IMR-90 (cell line): ENCODE data around the gene ZNF592. TPM values are rescaled to one million over a fixed set of nuclear protein-coding genes. Genes with fewer than 3 reads are reported as not detected.
A peak's percentile ranks its signal among the peaks of the same experiment; 100 is the strongest.

Experiments
- ATAC-seq: fragments of 200-7000 bp; cut with Tn5 transposase; 2 replicates; pipeline ENCODE4 v1.9.1; 2020; ENCODE audit warnings: low read depth, mild to moderate bottlenecking, moderate library complexity
- BruUV-seq: library from RNA; stranded (reverse); fragments of 400-500 nt; replicated peaks from 2 replicates; lab custom pipeline; 2021; lab: Mats Ljungman, UMichigan
- CTCF ChIA-PET: fragments of 300-600 bp; formaldehyde crosslinking; extraction: SDS; loops from one replicate; lab custom pipeline; 2021; ENCODE audit warnings: antibody characterized with exemption; lab: Yijun Ruan, JAX
- POLR2A ChIA-PET: fragments of 300-600 bp; sonication (Branson Sonifier 250); formaldehyde crosslinking; loops from one replicate; lab custom pipeline; 2022; ENCODE audit warnings: antibody characterized with exemption; ENCODE audit not compliant: unreplicated experiment; lab: Charles Lee
- DNase-seq: peaks from one replicate; pipeline ENCODE4 v3.0.0; 2013
- H2AFZ ChIP-seq: replicated peaks from 2 replicates; pipeline ENCODE3; 2013; ENCODE audit warnings: low read length, mild to moderate bottlenecking; ENCODE audit not compliant: poor library complexity
- H2AK5ac ChIP-seq: 2 replicates; pipeline ENCODE4 v1.6.1; 2013; ENCODE audit warnings: low read depth, low read length, inconsistent platforms
- H2AK9ac ChIP-seq: replicated peaks from 2 replicates; pipeline ENCODE3; 2013; ENCODE audit warnings: mild to moderate bottlenecking, low read depth, low read length, moderate library complexity; ENCODE audit not compliant: poor library complexity
- H2BK120ac ChIP-seq: 2 replicates; pipeline ENCODE4 v1.6.1; 2013; ENCODE audit warnings: low read depth, low read length, inconsistent platforms
- H2BK15ac ChIP-seq: 3 replicates; pipeline ENCODE4 v1.6.1; 2013; ENCODE audit warnings: low read depth, low read length, inconsistent platforms
- H2BK20ac ChIP-seq: 2 replicates; pipeline ENCODE4 v1.6.1; 2013; ENCODE audit warnings: low read depth, mild to moderate bottlenecking, inconsistent platforms, low read length, moderate library complexity
- H2BK5ac ChIP-seq: 2 replicates; pipeline ENCODE4 v1.6.1; 2013; ENCODE audit warnings: mild to moderate bottlenecking, low read depth, low read length, inconsistent platforms; ENCODE audit not compliant: poor library complexity, severe bottlenecking
- H3K14ac ChIP-seq: replicated peaks from 2 replicates; pipeline ENCODE4 v1.6.1; 2013; ENCODE audit warnings: low read depth, low read length, inconsistent platforms
- H3K18ac ChIP-seq: 2 replicates; pipeline ENCODE4 v1.6.1; 2013; ENCODE audit warnings: low read depth, low read length, control low read depth
- H3K23ac ChIP-seq: 2 replicates; pipeline ENCODE4 v1.6.1; 2013; ENCODE audit warnings: low read depth, low read length, inconsistent platforms
- H3K27ac ChIP-seq: 2 replicates; pipeline ENCODE4 v1.5.1; 2013; ENCODE audit warnings: mild to moderate bottlenecking, control low read depth, low read length; ENCODE audit not compliant: insufficient read depth
- H3K27me3 ChIP-seq: 2 replicates; pipeline ENCODE4 v1.6.1; 2013; ENCODE audit warnings: low read length; ENCODE audit not compliant: control insufficient read depth, insufficient read depth
- H3K36me3 ChIP-seq: 2 replicates; pipeline ENCODE4 v1.6.1; 2013; ENCODE audit warnings: low read length, mixed read lengths; ENCODE audit not compliant: control insufficient read depth, insufficient read depth
- H3K4ac ChIP-seq: 2 replicates; pipeline ENCODE4 v1.6.1; 2013; ENCODE audit warnings: low read depth, low read length, inconsistent platforms
- H3K4me1 ChIP-seq: 2 replicates; pipeline ENCODE4 v1.6.1; 2013; ENCODE audit warnings: low read length, mixed read lengths; ENCODE audit not compliant: control insufficient read depth, insufficient read depth
- H3K4me2 ChIP-seq: 2 replicates; pipeline ENCODE4 v1.6.1; 2013; ENCODE audit warnings: low read depth, mild to moderate bottlenecking, control low read depth, low read length, moderate library complexity
- H3K4me3 ChIP-seq: 2 replicates; pipeline ENCODE4 v1.5.1; 2013; ENCODE audit warnings: low read depth, mild to moderate bottlenecking, control low read depth, low read length, moderate library complexity; ENCODE audit not compliant: insufficient read depth
- H3K56ac ChIP-seq: 2 replicates; pipeline ENCODE4 v1.6.1; 2013; ENCODE audit warnings: low read length, inconsistent platforms; ENCODE audit not compliant: insufficient read depth; ENCODE audit errors: extremely low read depth
- H3K79me1 ChIP-seq, 2 experiments: 2 replicates each; pipeline ENCODE4 v1.6.1; 2013; ENCODE audit warnings: low read length in 2 of 2, inconsistent platforms in 1 of 2, low read depth in 1 of 2
- H3K9ac ChIP-seq: 2 replicates; pipeline ENCODE4 v1.6.1; 2013; ENCODE audit warnings: low read depth, low read length, control low read depth
- H3K9me1 ChIP-seq: 2 replicates; pipeline ENCODE4 v1.6.1; 2013; ENCODE audit warnings: low read length, inconsistent platforms; ENCODE audit not compliant: insufficient read depth
- H3K9me3 ChIP-seq: 2 replicates; pipeline ENCODE4 v1.6.1; 2013; ENCODE audit warnings: low read length; ENCODE audit not compliant: control insufficient read depth, insufficient read depth
- H4K20me1 ChIP-seq: 2 replicates; pipeline ENCODE4 v1.6.1; 2013; ENCODE audit warnings: low read length, inconsistent platforms; ENCODE audit not compliant: insufficient read depth
- H4K5ac ChIP-seq: 2 replicates; pipeline ENCODE4 v1.6.1; 2013; ENCODE audit warnings: mild to moderate bottlenecking, low read depth, low read length, control low read depth
- H4K8ac ChIP-seq, 2 experiments: 2 replicates each; pipeline ENCODE4 v1.6.1; 2013; ENCODE audit warnings: low read depth in 2 of 2, low read length in 2 of 2, control low read depth in 1 of 2, inconsistent platforms in 1 of 2
- H4K91ac ChIP-seq: 2 replicates; pipeline ENCODE4 v1.6.1; 2013; ENCODE audit warnings: low read depth, low read length, inconsistent platforms; ENCODE audit not compliant: insufficient read depth
- CEBPB ChIP-seq: IDR thresholded peaks from 2 replicates; pipeline ENCODE4 v1.6.1; 2012; ENCODE audit warnings: low read depth, low read length, improper control_type of control experiment
- CHD1 ChIP-seq: IDR thresholded peaks from 2 replicates; pipeline ENCODE4 v1.6.1; 2012; ENCODE audit warnings: low read depth, low read length, improper control_type of control experiment
- FOS ChIP-seq: fragments of 150-350 bp; IDR thresholded peaks from 2 replicates; pipeline ENCODE4 v1.6.1; 2016; ENCODE audit warnings: low read depth, low read length
- MAFK ChIP-seq: IDR thresholded peaks from 2 replicates; pipeline ENCODE4 v1.6.1; 2012; ENCODE audit warnings: low read depth, low read length, improper control_type of control experiment
- NFE2L2 ChIP-seq: fragments of 150-350 bp; IDR thresholded peaks from 2 replicates; pipeline ENCODE4 v1.6.1; 2016; ENCODE audit warnings: low read depth, mild to moderate bottlenecking, low read length
- RFX5 ChIP-seq: IDR thresholded peaks from 2 replicates; pipeline ENCODE4 v1.8.0; 2012; ENCODE audit warnings: low read depth, mild to moderate bottlenecking, low read length, moderate library complexity
- WGBS, 2 experiments: methylation state at CpG; one replicate each; pipeline versions ENCODE4 v1.1.5 to v1.1.7; 2013; ENCODE audit warnings: missing lambda C conversion rate in 2 of 2; ENCODE audit not compliant: insufficient read length in 1 of 2; ENCODE audit errors: extremely low coverage in 2 of 2; 5-methylcytosine and 5-hydroxymethylcytosine counted together
- dilution Hi-C: fragments of 300-500 bp; cut with HindIII; formaldehyde crosslinking; loops from one replicate; pipeline ENCODE4 v1.14.3; 2018; ENCODE audit warnings: low sequenced_read_pairs; ENCODE audit not compliant: unreplicated experiment
- in situ Hi-C: fragments of 300-500 bp; cut with MboI; formaldehyde crosslinking; loops from 3 replicates; pipeline ENCODE4 v1.14.3; 2019; ENCODE audit warnings: low sequenced_read_pairs, inconsistent platforms, mixed read lengths
- intact Hi-C: fragments of 100-400 bp; cut with micrococcal nuclease; formaldehyde crosslinking; loops from 2 replicates; pipeline ENCODE4 v1.10.0; 2022
- polyA plus RNA-seq, 3 experiments: library from polyadenylated mRNA; depleted of rRNA; stranded (reverse); fragments of >200 nt; gene quantifications; 2 replicates each; pipeline ENCODE4 v1.2.3, GENCODE V29; 2012; ENCODE audit warnings: low replicate concordance in 1 of 3
- total RNA-seq: library from RNA; depleted of rRNA; stranded (reverse); fragments of >200 nt; gene quantifications from 2 replicates; pipeline ENCODE4 v1.2.3, GENCODE V29; 2012
- TF ChIP-seq, protein P1 (sequence below): fragments of 150-350 bp; IDR thresholded peaks from 2 replicates; pipeline ENCODE4 v1.6.1; 2017; ENCODE audit warnings: mild to moderate bottlenecking, antibody characterized with exemption, low read length, low read depth
- TF ChIP-seq, protein P2 (sequence below): conservative IDR thresholded peaks from 2 replicates; pipeline ENCODE4 v1.5.1; 2012; ENCODE audit warnings: mild to moderate bottlenecking, low read depth, low read length, improper control_type of control experiment

The ZNF592 gene
- total and polyA plus RNA-seq, 2 of the 4 experiments (the other 2 are of a cell fraction): 4.3 to 10.2 TPM

DNA sequence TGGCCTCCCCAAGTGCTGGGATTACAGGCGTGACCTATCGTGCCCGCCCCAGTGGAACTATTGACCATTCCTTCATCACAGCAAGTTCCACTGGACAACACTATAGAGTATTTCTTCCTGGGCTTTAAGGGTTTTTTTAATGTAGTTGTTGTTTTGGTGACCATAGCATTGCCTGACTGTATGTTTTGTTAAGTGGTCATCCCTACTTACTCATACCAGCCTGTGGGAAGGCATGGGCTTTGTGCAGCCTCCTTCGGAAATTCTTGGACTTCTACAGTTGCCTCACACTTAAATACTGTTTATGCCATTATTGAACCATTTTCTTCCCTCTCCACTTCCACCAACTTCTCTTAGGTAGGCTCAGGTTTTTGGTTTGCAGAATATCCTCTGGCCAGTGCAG is 48.8 kb downstream of the ZNF592 start:
- Histone ChIP-seq H3K56ac (no peak overlapping the region), H2AK9ac (peak overlapping the region; percentile 83), H3K23ac (0 out of 2 replicates have a peak overlapping the region, but pooled peaks have one; percentile 8), H3K14ac (peak overlapping the region; percentile 52; the same call in 1 of the 2 replicates), H3K9me1 (peaks cover 16% of the 10 kb centered on the region), H3K79me1 (peaks cover 25 to 42% of the 10 kb centered on the region in 2 experiments), H3K27ac (no peak overlapping the region), H3K36me3 (peaks cover 48% of the 10 kb centered on the region), H2BK15ac (no peak overlapping the region), H2BK20ac (no peak overlapping the region), H4K5ac (no peak overlapping the region), H3K4me1 (peaks cover 6% of the 10 kb centered on the region), H2AFZ (no peak overlapping the region), H3K18ac (no peak overlapping the region), H3K9ac (no peak overlapping the region), H3K27me3 (no peaks in the 10 kb centered on the region), H4K91ac (no peak overlapping the region; the same call in 1 of the 2 replicates), H4K8ac (no peak overlapping the region), H3K9me3 (no peaks in the 10 kb centered on the region), H3K4me3 (no peak overlapping the region), H4K20me1 (peaks cover 10% of the 10 kb centered on the region; the same call in 1 of the 2 replicates), H2BK120ac (no peak overlapping the region), H2AK5ac (peak overlapping the region; percentile 57; the same call in 1 of the 2 replicates), H2BK5ac (peak overlapping the region; percentile 47), H3K4me2 (no peak overlapping the region), H3K4ac (0 out of 2 replicates have a peak overlapping the region, but pooled peaks have one; percentile 23)
- TF ChIP-seq CHD1 (no peak), FOS (peak; percentile 51; the same call in 1 of the 2 replicates), MAFK (no peak), RFX5 (no peak), NFE2L2 (no peak), CEBPB (peak; percentile 72)
- TF ChIP-seq, protein P1, sequence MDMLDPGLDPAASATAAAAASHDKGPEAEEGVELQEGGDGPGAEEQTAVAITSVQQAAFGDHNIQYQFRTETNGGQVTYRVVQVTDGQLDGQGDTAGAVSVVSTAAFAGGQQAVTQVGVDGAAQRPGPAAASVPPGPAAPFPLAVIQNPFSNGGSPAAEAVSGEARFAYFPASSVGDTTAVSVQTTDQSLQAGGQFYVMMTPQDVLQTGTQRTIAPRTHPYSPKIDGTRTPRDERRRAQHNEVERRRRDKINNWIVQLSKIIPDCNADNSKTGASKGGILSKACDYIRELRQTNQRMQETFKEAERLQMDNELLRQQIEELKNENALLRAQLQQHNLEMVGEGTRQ: no peak
- TF ChIP-seq, protein P2, sequence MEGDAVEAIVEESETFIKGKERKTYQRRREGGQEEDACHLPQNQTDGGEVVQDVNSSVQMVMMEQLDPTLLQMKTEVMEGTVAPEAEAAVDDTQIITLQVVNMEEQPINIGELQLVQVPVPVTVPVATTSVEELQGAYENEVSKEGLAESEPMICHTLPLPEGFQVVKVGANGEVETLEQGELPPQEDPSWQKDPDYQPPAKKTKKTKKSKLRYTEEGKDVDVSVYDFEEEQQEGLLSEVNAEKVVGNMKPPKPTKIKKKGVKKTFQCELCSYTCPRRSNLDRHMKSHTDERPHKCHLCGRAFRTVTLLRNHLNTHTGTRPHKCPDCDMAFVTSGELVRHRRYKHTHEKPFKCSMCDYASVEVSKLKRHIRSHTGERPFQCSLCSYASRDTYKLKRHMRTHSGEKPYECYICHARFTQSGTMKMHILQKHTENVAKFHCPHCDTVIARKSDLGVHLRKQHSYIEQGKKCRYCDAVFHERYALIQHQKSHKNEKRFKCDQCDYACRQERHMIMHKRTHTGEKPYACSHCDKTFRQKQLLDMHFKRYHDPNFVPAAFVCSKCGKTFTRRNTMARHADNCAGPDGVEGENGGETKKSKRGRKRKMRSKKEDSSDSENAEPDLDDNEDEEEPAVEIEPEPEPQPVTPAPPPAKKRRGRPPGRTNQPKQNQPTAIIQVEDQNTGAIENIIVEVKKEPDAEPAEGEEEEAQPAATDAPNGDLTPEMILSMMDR: no peak
- ATAC-seq: peak; percentile 93
- BruUV-seq: no TSS peak
- dilution Hi-C loops (no loop called here), in situ Hi-C loops (no loop called here), intact Hi-C loops (no loop called here)
- DNase-seq: peak; percentile 87
- WGBS, 2 experiments: no CpG with 5 or more reads among the region's 4 CpGs
- ChIA-PET CTCF (no interaction called here), POLR2A (no interaction called here)
